Neuron (in vitro differentiated cells): ENCODE data around the gene PHF21B.

ENCODE experiments used
- H2AFZ ChIP-seq: one replicate; pipeline ENCODE4 v1.6.1; 2013; ENCODE audit warnings: low read depth, mild to moderate bottlenecking, inconsistent platforms, low read length, moderate library complexity
- H3K27me3 ChIP-seq: one replicate; pipeline ENCODE4 v1.6.1; 2013; ENCODE audit warnings: low read length; ENCODE audit not compliant: insufficient read depth
- H3K36me3 ChIP-seq: one replicate; pipeline ENCODE4 v1.6.1; 2013; ENCODE audit warnings: low read length; ENCODE audit not compliant: insufficient read depth
- H3K4me1 ChIP-seq: one replicate; pipeline ENCODE4 v1.6.1; 2013; ENCODE audit warnings: low read length; ENCODE audit not compliant: insufficient read depth
- H3K4me3 ChIP-seq: 2 replicates; pipeline ENCODE4 v1.5.1; 2013; ENCODE audit warnings: mild to moderate bottlenecking, low read length, moderate library complexity
- H3K9me3 ChIP-seq: one replicate; pipeline ENCODE4 v1.6.1; 2013; ENCODE audit warnings: low read length

Gene PHF21B

GRCh38 chr22:44994399-44995104 is 15.3 kb downstream of the PHF21B start:
- H2AFZ ChIP-seq, result no peak overlapping the region
- H3K27me3 ChIP-seq, result no peaks in the 10 kb centered on the region
- H3K9me3 ChIP-seq, result no peaks in the 10 kb centered on the region
- H3K4me1 ChIP-seq, result peaks cover 7% of the 10 kb centered on the region
- H3K4me3 ChIP-seq, result no peak overlapping the region
- peaks cover 46% of the 10 kb centered on the region for H3K36me3 ChIP-seq

- H2AFZ ChIP-seq, result no peak overlapping the region
- no peaks in the 10 kb centered on the region for H3K27me3 ChIP-seq
- H3K36me3 ChIP-seq, result peaks cover 66% of the 10 kb centered on the region
- H3K4me3 ChIP-seq, result no peak overlapping the region
- H3K4me1 ChIP-seq, result peaks cover 7% of the 10 kb centered on the region
- no peaks in the 10 kb centered on the region for H3K9me3 ChIP-seq
These were observed 17.6 kb downstream of the PHF21B start for GRCh38 chr22:44992166-44992565.

- H2AFZ ChIP-seq, result no peak overlapping the region
- no peaks in the 10 kb centered on the region for H3K27me3 ChIP-seq
- H3K9me3 ChIP-seq, result peaks cover under 1% of the 10 kb centered on the region
- peaks cover 64% of the 10 kb centered on the region for H3K36me3 ChIP-seq
- H3K4me3 ChIP-seq, result no peak overlapping the region
- H3K4me1 ChIP-seq, result peaks cover 3% of the 10 kb centered on the region
These were observed 18.6 kb downstream of the PHF21B start for GRCh38 chr22:44991218-44991617.

DNA sequence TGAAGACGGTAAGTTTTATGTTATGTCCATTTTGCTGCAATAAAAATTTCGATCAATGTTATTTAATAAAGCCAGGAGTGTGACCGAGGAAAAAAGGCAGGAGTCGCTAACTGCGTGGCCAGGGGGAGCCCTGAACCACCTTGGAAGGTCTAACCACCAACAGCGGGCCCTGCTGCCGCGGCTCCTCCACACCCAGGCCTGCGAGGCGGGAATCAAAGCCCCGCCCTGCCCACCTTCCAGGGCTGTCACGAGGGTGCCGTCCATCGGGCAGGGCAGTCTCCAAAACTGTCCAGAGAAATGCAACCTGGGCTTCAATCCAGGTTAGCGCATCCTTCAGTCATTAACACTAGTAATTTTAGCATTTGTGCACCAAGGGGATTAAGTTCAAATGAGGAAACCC is 19.0 kb downstream of the PHF21B start:
- Histone ChIP-seq H3K4me1 (peaks cover 3% of the 10 kb centered on the region), H3K36me3 (peaks cover 68% of the 10 kb centered on the region), H2AFZ (no peak overlapping the region), H3K4me3 (no peak overlapping the region), H3K9me3 (peaks cover 5% of the 10 kb centered on the region), H3K27me3 (no peaks in the 10 kb centered on the region)

DNA sequence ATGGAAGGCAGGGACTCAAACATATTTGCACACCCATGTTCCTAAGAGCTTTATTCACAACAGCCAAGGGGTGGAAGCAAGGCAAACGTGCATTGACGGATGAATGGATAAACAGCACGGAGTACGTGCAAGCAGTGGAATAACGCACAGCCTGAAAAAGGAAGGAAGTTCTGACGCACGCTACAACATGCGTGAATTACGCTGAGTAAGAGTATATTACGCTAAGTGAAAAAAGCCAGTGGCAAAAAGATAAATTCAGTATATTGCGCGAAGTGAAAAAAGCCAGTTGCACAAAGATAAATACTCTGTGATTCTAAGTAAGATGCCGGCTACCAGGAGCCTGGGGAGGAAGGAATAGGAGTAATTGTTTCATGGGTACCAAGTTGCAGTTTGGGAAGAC is 19.5 kb downstream of the PHF21B start:
- Histone ChIP-seq H2AFZ (no peak overlapping the region), H3K4me1 (peaks cover 3% of the 10 kb centered on the region), H3K9me3 (peaks cover 7% of the 10 kb centered on the region), H3K36me3 (peaks cover 72% of the 10 kb centered on the region), H3K4me3 (no peak overlapping the region), H3K27me3 (no peaks in the 10 kb centered on the region)

- Histone ChIP-seq H3K36me3 (peaks cover 73% of the 10 kb centered on the region), H3K4me1 (no peaks in the 10 kb centered on the region), H3K4me3 (no peak overlapping the region), H3K9me3 (peaks cover 7% of the 10 kb centered on the region), H2AFZ (no peak overlapping the region), H3K27me3 (no peaks in the 10 kb centered on the region)
These were observed 21.1 kb downstream of the PHF21B start for GRCh38 chr22:44988671-44989070.

- Histone ChIP-seq H3K36me3 (peaks cover 59% of the 10 kb centered on the region), H2AFZ (no peak overlapping the region), H3K27me3 (no peaks in the 10 kb centered on the region), H3K4me3 (no peak overlapping the region), H3K9me3 (peaks cover 7% of the 10 kb centered on the region), H3K4me1 (peaks cover 5% of the 10 kb centered on the region)
These were observed 22.9 kb downstream of the PHF21B start for GRCh38 chr22:44986926-44987325.

GRCh38 chr22:44985906-44986527 is 23.8 kb downstream of the PHF21B start:
- Histone ChIP-seq H3K4me1 (peaks cover 11% of the 10 kb centered on the region), H3K36me3 (peaks cover 56% of the 10 kb centered on the region), H3K27me3 (no peaks in the 10 kb centered on the region), H3K9me3 (peaks cover 7% of the 10 kb centered on the region), H2AFZ (no peak overlapping the region), H3K4me3 (no peak overlapping the region)

DNA sequence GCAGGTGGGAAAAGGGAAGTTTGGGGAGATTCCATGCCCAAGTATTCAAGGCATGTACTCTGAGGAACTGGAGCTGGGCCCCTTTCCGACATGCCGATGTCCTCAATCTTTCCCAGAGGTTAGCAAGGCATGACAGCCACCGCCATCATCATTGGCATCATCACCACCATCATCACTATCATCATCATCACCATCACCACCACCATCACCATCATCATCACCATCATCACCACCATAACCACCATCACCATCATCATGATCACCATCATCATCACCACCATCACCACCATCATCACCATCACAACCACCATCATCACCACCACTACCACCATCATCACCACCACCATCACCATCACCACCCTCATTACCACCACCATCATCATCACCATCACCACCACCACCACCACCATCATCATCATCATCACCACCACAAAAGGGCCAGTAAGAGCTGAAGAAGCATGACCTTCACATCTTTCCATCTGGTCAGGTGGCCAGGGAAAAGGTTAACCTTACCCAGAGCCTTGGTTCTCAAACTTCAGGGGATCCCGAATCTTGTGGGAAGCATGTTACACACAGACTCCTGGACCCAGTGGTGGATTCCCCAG is 25.8 kb downstream of the PHF21B start:
- H3K4me1 ChIP-seq, result peaks cover 12% of the 10 kb centered on the region
- H3K4me3 ChIP-seq, result no peak overlapping the region
- no peaks in the 10 kb centered on the region for H3K27me3 ChIP-seq
- H3K36me3 ChIP-seq, result peaks cover 55% of the 10 kb centered on the region
- H3K9me3 ChIP-seq, result peaks cover 7% of the 10 kb centered on the region
- no peak overlapping the region for H2AFZ ChIP-seq

DNA sequence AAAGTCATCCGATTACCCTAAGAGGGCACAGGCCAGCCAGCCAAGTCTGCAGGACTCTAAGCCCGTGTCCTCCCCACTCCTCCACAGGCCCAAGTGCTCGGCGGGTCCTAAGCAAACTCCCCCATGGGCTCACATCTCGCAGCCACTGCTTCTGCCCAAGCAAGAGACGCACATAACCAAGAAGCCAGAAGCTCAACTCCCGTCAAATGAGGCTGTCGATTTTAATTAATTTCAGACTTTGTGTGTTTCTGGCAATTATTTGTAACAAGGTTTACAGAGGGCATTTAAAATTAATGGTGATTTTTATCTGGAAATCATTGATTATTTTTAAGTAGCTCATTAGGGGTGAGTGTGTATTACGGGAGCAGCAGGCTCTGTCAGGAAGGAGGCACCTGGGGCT is 27.4 kb downstream of the PHF21B start:
- Histone ChIP-seq H3K4me1 (peaks cover 12% of the 10 kb centered on the region), H3K9me3 (peaks cover 7% of the 10 kb centered on the region), H2AFZ (no peak overlapping the region), H3K27me3 (no peaks in the 10 kb centered on the region), H3K4me3 (no peak overlapping the region), H3K36me3 (peaks cover 46% of the 10 kb centered on the region)

- no peak overlapping the region for H3K4me3 ChIP-seq
- H2AFZ ChIP-seq, result no peak overlapping the region
- H3K9me3 ChIP-seq, result peaks cover 7% of the 10 kb centered on the region
- H3K27me3 ChIP-seq, result no peaks in the 10 kb centered on the region
- peaks cover 12% of the 10 kb centered on the region for H3K4me1 ChIP-seq
- peaks cover 43% of the 10 kb centered on the region for H3K36me3 ChIP-seq
These were observed 27.9 kb downstream of the PHF21B start for GRCh38 chr22:44981857-44982256.

DNA sequence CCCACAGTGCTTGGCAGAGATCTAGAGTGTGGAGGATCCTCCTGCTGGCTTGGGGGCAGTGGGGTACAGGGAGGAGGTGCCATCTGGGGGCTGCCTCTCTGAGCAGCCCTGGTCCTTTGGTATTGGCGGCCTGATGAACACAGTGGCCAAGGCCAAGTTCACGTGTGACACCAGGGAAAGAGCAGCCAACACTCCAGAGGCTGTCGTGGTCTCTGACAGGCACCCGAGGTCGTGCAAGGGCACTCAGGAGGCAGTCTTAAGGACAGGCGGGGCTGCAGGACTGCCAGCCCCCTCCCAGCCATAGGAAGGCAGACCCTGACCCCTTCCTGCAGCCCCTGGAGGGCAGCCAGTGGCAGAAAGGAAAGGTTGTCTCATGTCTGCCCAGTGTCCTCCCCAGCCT is 30.7 kb downstream of the PHF21B start:
- no peaks in the 10 kb centered on the region for H3K27me3 ChIP-seq
- no peak overlapping the region for H3K4me3 ChIP-seq
- H2AFZ ChIP-seq, result no peak overlapping the region

DNA sequence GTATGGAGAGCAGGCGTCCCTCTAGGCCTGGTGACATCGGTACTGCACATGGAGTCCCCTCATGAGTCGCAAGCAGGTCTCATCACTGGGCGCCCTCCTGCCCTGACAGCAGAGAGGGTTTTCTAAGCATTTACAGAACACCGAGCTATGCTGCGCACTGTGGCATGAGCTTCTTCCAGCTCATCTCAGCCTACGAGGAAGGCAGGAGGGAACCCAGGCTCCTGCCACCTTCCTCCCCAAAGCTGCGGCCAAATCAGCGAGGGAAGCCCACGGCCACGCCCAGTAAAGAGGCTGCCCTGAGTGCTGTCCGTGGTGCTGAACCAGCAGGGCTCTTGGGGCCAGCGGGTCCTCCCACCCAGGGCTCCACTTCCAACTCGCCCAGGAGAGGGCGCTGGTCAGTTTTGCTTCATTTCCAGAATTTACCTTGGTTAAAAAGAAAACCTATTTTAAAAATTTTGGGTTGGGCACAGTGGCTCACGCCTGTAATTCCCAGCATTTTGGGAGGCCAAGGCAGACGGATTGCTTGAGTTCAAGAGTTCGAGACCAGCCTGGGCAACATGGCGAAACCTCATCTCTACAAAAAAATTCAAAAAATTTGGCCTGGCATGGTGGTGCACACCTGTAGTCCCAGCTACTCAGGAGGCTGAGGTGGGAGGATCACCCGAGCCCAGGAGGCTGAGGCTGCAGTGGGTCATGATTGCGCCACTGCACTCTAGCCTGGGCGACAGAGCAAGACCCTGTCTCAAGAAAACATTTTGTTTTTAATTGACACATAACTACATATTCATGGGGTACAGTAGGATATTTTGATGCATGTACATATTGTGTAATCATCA is 34.2 kb downstream of the PHF21B start:
- no peaks in the 10 kb centered on the region for H3K9me3 ChIP-seq
- H3K36me3 ChIP-seq, result peaks cover 42% of the 10 kb centered on the region

More for the DNA sequence above, 30.7 kb downstream of the PHF21B start:
- Histone ChIP-seq H3K4me1 (peaks cover 12% of the 10 kb centered on the region), H3K36me3 (peaks cover 26% of the 10 kb centered on the region), H3K9me3 (no peaks in the 10 kb centered on the region)

More for the DNA sequence above, 34.2 kb downstream of the PHF21B start:
- Histone ChIP-seq H2AFZ (no peak overlapping the region), H3K4me3 (no peak overlapping the region), H3K27me3 (no peaks in the 10 kb centered on the region), H3K4me1 (peaks cover 7% of the 10 kb centered on the region)
